IPS-18c (cell line): Measurements from ENCODE around the gene PKD1.
A peak's percentile ranks its signal among the peaks of the same experiment; 100 is the strongest.
"Not testable (repeated sequence)": the region's sequence is repeated elsewhere in the genome, so short reads cannot be mapped to it uniquely, and the experiment has no call there.

Experiments
- H3K4me3 ChIP-seq: 2 replicates; pipeline ENCODE4 v1.7.0; 2013; ENCODE audit warnings: low read depth, mild to moderate bottlenecking, low read length, moderate library complexity; ENCODE audit not compliant: insufficient read depth
- H3K9me3 ChIP-seq: one replicate; pipeline ENCODE4 v1.6.1; 2013; ENCODE audit warnings: mild to moderate bottlenecking, low read length, moderate library complexity; ENCODE audit not compliant: control insufficient read depth, insufficient read depth

Gene PKD1

GRCh38 chr16:2105769-2106168 is 29.9 kb downstream of the PKD1 start:
- H3K4me3 ChIP-seq, H3K9me3 ChIP-seq: not testable (repeated sequence)

GRCh38 chr16:2105291-2105690 is 30.4 kb downstream of the PKD1 start:
- H3K4me3 ChIP-seq, H3K9me3 ChIP-seq: not testable (repeated sequence)

- H3K9me3 ChIP-seq, H3K4me3 ChIP-seq: not testable (repeated sequence)
These were observed 31.2 kb downstream of the PKD1 start for GRCh38 chr16:2104464-2104863.

GRCh38 chr16:2102471-2102870 is 33.2 kb downstream of the PKD1 start:
- Histone ChIP-seq H3K9me3 (no peaks in the 10 kb centered on the region), H3K4me3 (no peak overlapping the region)

- H3K9me3 ChIP-seq, H3K4me3 ChIP-seq: not testable (repeated sequence)
These were observed 34.1 kb downstream of the PKD1 start for GRCh38 chr16:2101581-2101980.

- H3K9me3 ChIP-seq: not testable (repeated sequence)
These were observed 38.0 kb downstream of the PKD1 start for GRCh38 chr16:2097689-2098088.

GRCh38 chr16:2096853-2097595 is 38.7 kb downstream of the PKD1 start:
- H3K4me3 ChIP-seq: no peak overlapping the region

More at GRCh38 chr16:2097689-2098088, 38.0 kb downstream of the PKD1 start:
- not testable (repeated sequence) for H3K4me3 ChIP-seq

GRCh38 chr16:2095918-2096582 is 39.6 kb downstream of the PKD1 start:
- Histone ChIP-seq H3K9me3 (no peaks in the 10 kb centered on the region), H3K4me3 (no peak overlapping the region)

More at GRCh38 chr16:2096853-2097595, 38.7 kb downstream of the PKD1 start:
- H3K9me3 ChIP-seq: no peaks in the 10 kb centered on the region

GRCh38 chr16:2095315-2095853 is 40.3 kb downstream of the PKD1 start:
- Histone ChIP-seq H3K4me3 (no peak overlapping the region), H3K9me3 (no peaks in the 10 kb centered on the region)

- Histone ChIP-seq H3K4me3 (no peak overlapping the region), H3K9me3 (no peaks in the 10 kb centered on the region)
These were observed 41.9 kb downstream of the PKD1 start for GRCh38 chr16:2093793-2094192.

GRCh38 chr16:2092866-2093265 is 42.8 kb downstream of the PKD1 start:
- no peaks in the 10 kb centered on the region for H3K9me3 ChIP-seq
- no peak overlapping the region for H3K4me3 ChIP-seq

GRCh38 chr16:2092256-2092620 is 43.5 kb downstream of the PKD1 start:
- no peak overlapping the region for H3K4me3 ChIP-seq
- H3K9me3 ChIP-seq: no peaks in the 10 kb centered on the region

GRCh38 chr16:2091547-2092255 is 44.0 kb downstream of the PKD1 start:
- peak overlapping the region; percentile 50 for H3K4me3 ChIP-seq
- no peaks in the 10 kb centered on the region for H3K9me3 ChIP-seq

GRCh38 chr16:2090777-2091546 is 44.7 kb downstream of the PKD1 start:
- peak overlapping the region; percentile 53 for H3K4me3 ChIP-seq
- H3K9me3 ChIP-seq: no peaks in the 10 kb centered on the region

GRCh38 chr16:2090481-2090776 is 45.3 kb downstream of the PKD1 start:
- Histone ChIP-seq H3K4me3 (peak overlapping the region; percentile 53; the same call in 1 of the 2 replicates), H3K9me3 (no peaks in the 10 kb centered on the region)

GRCh38 chr16:2089706-2090480 is 45.8 kb downstream of the PKD1 start:
- H3K4me3 ChIP-seq: peak overlapping the region; percentile 53; the same call in 1 of the 2 replicates
- H3K9me3 ChIP-seq: no peaks in the 10 kb centered on the region
